GM18505 (cell line): ENCODE data around the gene SAP130.

Experiments
- ATAC-seq: cut with Tn5 transposase; IDR thresholded peaks from one replicate; pipeline ENCODE4 v1.9.1; 2021; ENCODE audit not compliant: unreplicated experiment
- POLR2A ChIP-seq: IDR thresholded peaks from 4 replicates; pipeline ENCODE4 v1.6.1; 2011; ENCODE audit warnings: borderline replicate concordance; ENCODE audit not compliant: insufficient read depth, insufficient read length; ENCODE audit errors: extremely low read depth

Gene SAP130

GRCh38 chr2:128004509-128004908 is 23.4 kb downstream of the SAP130 start:
- no peak for ATAC-seq
- no peak for TF ChIP-seq POLR2A

- ATAC-seq: no peak
- TF ChIP-seq POLR2A: no peak
These were observed 24.4 kb downstream of the SAP130 start for GRCh38 chr2:128003463-128003862.

- ATAC-seq: no peak
- no peak for TF ChIP-seq POLR2A
These were observed 31.7 kb downstream of the SAP130 start for GRCh38 chr2:127996160-127996559.

GRCh38 chr2:127995725-127996124 is 32.1 kb downstream of the SAP130 start:
- no peak for TF ChIP-seq POLR2A
- ATAC-seq: no peak

- no peak for ATAC-seq
- TF ChIP-seq POLR2A: no peak
These were observed 34.2 kb downstream of the SAP130 start for GRCh38 chr2:127993659-127994058.

- no peak for TF ChIP-seq POLR2A
- no peak for ATAC-seq
These were observed 36.1 kb downstream of the SAP130 start for GRCh38 chr2:127991742-127992141.

- ATAC-seq: no peak
- no peak for TF ChIP-seq POLR2A
These were observed 41.2 kb downstream of the SAP130 start for GRCh38 chr2:127986548-127987079.

GRCh38 chr2:127985735-127986134 is 42.1 kb downstream of the SAP130 start:
- ATAC-seq: no peak
- TF ChIP-seq POLR2A: no peak

GRCh38 chr2:127985026-127985734 is 42.7 kb downstream of the SAP130 start:
- no peak for TF ChIP-seq POLR2A
- no peak for ATAC-seq

GRCh38 chr2:127984551-127984950 is 43.3 kb downstream of the SAP130 start:
- no peak for TF ChIP-seq POLR2A
- ATAC-seq: no peak

GRCh38 chr2:127969446-127969845 is 58.4 kb downstream of the SAP130 start:
- no peak for TF ChIP-seq POLR2A
- no peak for ATAC-seq

GRCh38 chr2:127968610-127969339 is 59.1 kb downstream of the SAP130 start:
- TF ChIP-seq POLR2A: no peak
- no peak for ATAC-seq

- no peak for TF ChIP-seq POLR2A
- ATAC-seq: no peak
These were observed 66.1 kb downstream of the SAP130 start for GRCh38 chr2:127961729-127962128.

- TF ChIP-seq POLR2A: no peak
- ATAC-seq: no peak
These were observed 70.6 kb downstream of the SAP130 start for GRCh38 chr2:127957240-127957639.
